H1 (cell line): ENCODE results near the gene CYP4A11. TPM values are rescaled to one million over a fixed set of nuclear protein-coding genes. Genes with fewer than 3 reads are reported as not detected.

ENCODE experiments used
- CTBP2 ChIP-seq: IDR thresholded peaks from 2 replicates; pipeline ENCODE4 v1.7.0; 2011; ENCODE audit warnings: borderline replicate concordance, mild to moderate bottlenecking, moderate library complexity, mixed read lengths, low read length; ENCODE audit not compliant: insufficient read depth, insufficient read length
- JUND ChIP-seq: IDR thresholded peaks from 2 replicates; pipeline ENCODE4 v1.6.1; 2011; ENCODE audit warnings: mild to moderate bottlenecking, improper control_type of control experiment, low read length
- NRF1 ChIP-seq: IDR thresholded peaks from 2 replicates; pipeline ENCODE4 v1.6.1; 2011; ENCODE audit warnings: mild to moderate bottlenecking, low read depth, low read length, improper control_type of control experiment
- SIRT6 ChIP-seq: IDR thresholded peaks from one replicate; pipeline ENCODE4 v1.7.1; 2012; ENCODE audit warnings: low read length, inconsistent platforms
- SRF ChIP-seq: IDR thresholded peaks from 2 replicates; pipeline ENCODE4 v1.6.1; 2011; ENCODE audit warnings: mild to moderate bottlenecking, low read depth, low read length, moderate library complexity
- SUZ12 ChIP-seq: fragments of 200-600 bp; sonication (generic); IDR thresholded peaks from 2 replicates; pipeline ENCODE4 v1.6.1; 2012; ENCODE audit warnings: mild to moderate bottlenecking, inconsistent platforms, low read length, moderate library complexity, mixed read lengths
- TBP ChIP-seq: IDR thresholded peaks from 2 replicates; pipeline ENCODE4 v1.6.1; 2011; ENCODE audit warnings: low read depth, low read length, improper control_type of control experiment
- polyA plus RNA-seq, 7 experiments: library from polyadenylated mRNA; depleted of rRNA in 3 of 7; stranded (reverse) in 5 of 7; unstranded in 2 of 7; fragments of >200 nt in 5 of 7; fragments of 200-250 nt in 2 of 7; gene quantifications; 1 replicate in 5 of 7; 2 replicates in 1 of 7; 4 replicates in 1 of 7; pipeline versions ENCODE4 v1.2.1 to v1.2.3, GENCODE V29; 2011 to 2013; ENCODE audit warnings: missing spikeins in 2 of 7, mixed read lengths in 2 of 7
- total RNA-seq: library from RNA; stranded (reverse); fragmentation: NEBNext Ultra II Directional; extraction: Animal tissue kit (Norgen Biotek cat#: 25700); gene quantifications from 2 replicates; pipeline ENCODE4 v1.2.1, GENCODE V29; 2021
- TF ChIP-seq, protein P1 (sequence below): fragments of 300-600 bp; sonication (generic); IDR thresholded peaks from 2 replicates; pipeline ENCODE4 v1.7.1; 2012; ENCODE audit warnings: low read length, moderate library complexity, mild to moderate bottlenecking, inconsistent platforms; ENCODE audit not compliant: insufficient replicate concordance
- TF ChIP-seq, protein P2 (sequence below): IDR thresholded peaks from 2 replicates; pipeline ENCODE4 v1.6.1; 2011; ENCODE audit warnings: low read length, improper control_type of control experiment

CYP4A11 gene
- total and polyA plus RNA-seq, 2 of the 8 experiments (the other 6 are each of a cell fraction or from before 2014, with no cell fraction given) = not detected

DNA sequence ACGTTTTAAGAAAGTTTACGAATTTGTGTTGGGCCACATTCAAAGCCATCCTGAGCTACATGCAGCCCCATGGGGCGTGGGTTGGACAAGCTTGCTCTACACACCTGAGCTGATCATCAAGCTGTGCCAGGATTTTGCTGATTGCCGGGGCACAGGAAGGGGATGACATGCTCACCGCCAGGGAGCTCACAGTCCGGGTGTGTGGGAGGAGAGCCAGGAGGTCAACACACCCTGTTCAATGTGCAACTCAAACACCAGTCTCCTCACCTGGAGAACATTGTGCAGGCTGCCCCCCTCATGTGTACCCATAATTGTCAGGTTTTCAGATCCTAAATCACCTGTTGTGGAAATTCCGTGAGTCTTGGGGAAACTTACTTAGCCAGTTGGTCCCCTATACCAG, 969 bp downstream of the CYP4A11 start (continued):
- TF ChIP-seq, protein P1, sequence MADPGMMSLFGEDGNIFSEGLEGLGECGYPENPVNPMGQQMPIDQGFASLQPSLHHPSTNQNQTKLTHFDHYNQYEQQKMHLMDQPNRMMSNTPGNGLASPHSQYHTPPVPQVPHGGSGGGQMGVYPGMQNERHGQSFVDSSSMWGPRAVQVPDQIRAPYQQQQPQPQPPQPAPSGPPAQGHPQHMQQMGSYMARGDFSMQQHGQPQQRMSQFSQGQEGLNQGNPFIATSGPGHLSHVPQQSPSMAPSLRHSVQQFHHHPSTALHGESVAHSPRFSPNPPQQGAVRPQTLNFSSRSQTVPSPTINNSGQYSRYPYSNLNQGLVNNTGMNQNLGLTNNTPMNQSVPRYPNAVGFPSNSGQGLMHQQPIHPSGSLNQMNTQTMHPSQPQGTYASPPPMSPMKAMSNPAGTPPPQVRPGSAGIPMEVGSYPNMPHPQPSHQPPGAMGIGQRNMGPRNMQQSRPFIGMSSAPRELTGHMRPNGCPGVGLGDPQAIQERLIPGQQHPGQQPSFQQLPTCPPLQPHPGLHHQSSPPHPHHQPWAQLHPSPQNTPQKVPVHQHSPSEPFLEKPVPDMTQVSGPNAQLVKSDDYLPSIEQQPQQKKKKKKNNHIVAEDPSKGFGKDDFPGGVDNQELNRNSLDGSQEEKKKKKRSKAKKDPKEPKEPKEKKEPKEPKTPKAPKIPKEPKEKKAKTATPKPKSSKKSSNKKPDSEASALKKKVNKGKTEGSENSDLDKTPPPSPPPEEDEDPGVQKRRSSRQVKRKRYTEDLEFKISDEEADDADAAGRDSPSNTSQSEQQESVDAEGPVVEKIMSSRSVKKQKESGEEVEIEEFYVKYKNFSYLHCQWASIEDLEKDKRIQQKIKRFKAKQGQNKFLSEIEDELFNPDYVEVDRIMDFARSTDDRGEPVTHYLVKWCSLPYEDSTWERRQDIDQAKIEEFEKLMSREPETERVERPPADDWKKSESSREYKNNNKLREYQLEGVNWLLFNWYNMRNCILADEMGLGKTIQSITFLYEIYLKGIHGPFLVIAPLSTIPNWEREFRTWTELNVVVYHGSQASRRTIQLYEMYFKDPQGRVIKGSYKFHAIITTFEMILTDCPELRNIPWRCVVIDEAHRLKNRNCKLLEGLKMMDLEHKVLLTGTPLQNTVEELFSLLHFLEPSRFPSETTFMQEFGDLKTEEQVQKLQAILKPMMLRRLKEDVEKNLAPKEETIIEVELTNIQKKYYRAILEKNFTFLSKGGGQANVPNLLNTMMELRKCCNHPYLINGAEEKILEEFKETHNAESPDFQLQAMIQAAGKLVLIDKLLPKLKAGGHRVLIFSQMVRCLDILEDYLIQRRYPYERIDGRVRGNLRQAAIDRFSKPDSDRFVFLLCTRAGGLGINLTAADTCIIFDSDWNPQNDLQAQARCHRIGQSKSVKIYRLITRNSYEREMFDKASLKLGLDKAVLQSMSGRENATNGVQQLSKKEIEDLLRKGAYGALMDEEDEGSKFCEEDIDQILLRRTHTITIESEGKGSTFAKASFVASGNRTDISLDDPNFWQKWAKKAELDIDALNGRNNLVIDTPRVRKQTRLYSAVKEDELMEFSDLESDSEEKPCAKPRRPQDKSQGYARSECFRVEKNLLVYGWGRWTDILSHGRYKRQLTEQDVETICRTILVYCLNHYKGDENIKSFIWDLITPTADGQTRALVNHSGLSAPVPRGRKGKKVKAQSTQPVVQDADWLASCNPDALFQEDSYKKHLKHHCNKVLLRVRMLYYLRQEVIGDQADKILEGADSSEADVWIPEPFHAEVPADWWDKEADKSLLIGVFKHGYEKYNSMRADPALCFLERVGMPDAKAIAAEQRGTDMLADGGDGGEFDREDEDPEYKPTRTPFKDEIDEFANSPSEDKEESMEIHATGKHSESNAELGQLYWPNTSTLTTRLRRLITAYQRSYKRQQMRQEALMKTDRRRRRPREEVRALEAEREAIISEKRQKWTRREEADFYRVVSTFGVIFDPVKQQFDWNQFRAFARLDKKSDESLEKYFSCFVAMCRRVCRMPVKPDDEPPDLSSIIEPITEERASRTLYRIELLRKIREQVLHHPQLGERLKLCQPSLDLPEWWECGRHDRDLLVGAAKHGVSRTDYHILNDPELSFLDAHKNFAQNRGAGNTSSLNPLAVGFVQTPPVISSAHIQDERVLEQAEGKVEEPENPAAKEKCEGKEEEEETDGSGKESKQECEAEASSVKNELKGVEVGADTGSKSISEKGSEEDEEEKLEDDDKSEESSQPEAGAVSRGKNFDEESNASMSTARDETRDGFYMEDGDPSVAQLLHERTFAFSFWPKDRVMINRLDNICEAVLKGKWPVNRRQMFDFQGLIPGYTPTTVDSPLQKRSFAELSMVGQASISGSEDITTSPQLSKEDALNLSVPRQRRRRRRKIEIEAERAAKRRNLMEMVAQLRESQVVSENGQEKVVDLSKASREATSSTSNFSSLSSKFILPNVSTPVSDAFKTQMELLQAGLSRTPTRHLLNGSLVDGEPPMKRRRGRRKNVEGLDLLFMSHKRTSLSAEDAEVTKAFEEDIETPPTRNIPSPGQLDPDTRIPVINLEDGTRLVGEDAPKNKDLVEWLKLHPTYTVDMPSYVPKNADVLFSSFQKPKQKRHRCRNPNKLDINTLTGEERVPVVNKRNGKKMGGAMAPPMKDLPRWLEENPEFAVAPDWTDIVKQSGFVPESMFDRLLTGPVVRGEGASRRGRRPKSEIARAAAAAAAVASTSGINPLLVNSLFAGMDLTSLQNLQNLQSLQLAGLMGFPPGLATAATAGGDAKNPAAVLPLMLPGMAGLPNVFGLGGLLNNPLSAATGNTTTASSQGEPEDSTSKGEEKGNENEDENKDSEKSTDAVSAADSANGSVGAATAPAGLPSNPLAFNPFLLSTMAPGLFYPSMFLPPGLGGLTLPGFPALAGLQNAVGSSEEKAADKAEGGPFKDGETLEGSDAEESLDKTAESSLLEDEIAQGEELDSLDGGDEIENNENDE = no peak
- no peak for TF ChIP-seq TBP
- no peak for TF ChIP-seq SIRT6
- no peak for TF ChIP-seq SUZ12
- TF ChIP-seq, protein P2, sequence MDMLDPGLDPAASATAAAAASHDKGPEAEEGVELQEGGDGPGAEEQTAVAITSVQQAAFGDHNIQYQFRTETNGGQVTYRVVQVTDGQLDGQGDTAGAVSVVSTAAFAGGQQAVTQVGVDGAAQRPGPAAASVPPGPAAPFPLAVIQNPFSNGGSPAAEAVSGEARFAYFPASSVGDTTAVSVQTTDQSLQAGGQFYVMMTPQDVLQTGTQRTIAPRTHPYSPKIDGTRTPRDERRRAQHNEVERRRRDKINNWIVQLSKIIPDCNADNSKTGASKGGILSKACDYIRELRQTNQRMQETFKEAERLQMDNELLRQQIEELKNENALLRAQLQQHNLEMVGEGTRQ = no peak
- no peak for TF ChIP-seq SRF
- no peak for TF ChIP-seq NRF1
- no peak for TF ChIP-seq JUND
- no peak for TF ChIP-seq CTBP2
